Thyroid gland (tissue), 4 donors: ENCODE data around the gene DNAJC1. TPM values are rescaled to one million over a fixed set of nuclear protein-coding genes. Genes with fewer than 3 reads are reported as not detected.
"Not testable (repeated sequence)": the region's sequence is repeated elsewhere in the genome, so short reads cannot be mapped to it uniquely, and the experiment has no call there.

Experiments
- DNase-seq, 2 donors: peaks; one replicate each; pipeline ENCODE4 v3.0.0-alpha.2; 2019
- H3K27ac ChIP-seq, 3 donors: fragments of 200-600 bp; sonication (generic); 1 replicate in 2 of 3; 2 replicates in 1 of 3; pipeline ENCODE4 v1.5.1; 2016 to 2019; ENCODE audit warnings: mild to moderate bottlenecking in 1 of 3, moderate library complexity in 1 of 3
- H3K27me3 ChIP-seq: fragments of 200-600 bp; sonication (generic); one replicate; pipeline ENCODE4 v1.5.1; 2019
- H3K36me3 ChIP-seq, 2 donors: fragments of 200-600 bp; sonication (generic); one replicate each; pipeline ENCODE4 v1.5.1; 2016 to 2019
- H3K4me1 ChIP-seq, 2 donors: fragments of 200-600 bp; sonication (generic); one replicate each; pipeline ENCODE4 v1.5.1; 2017 to 2019
- H3K4me3 ChIP-seq, 3 donors: fragments of 200-600 bp; sonication (generic); replicated peaks in 1 of 3; 1 replicate in 2 of 3; 2 replicates in 1 of 3; pipeline ENCODE4 v1.5.1; 2016; ENCODE audit warnings: mild to moderate bottlenecking in 1 of 3
- H3K9me3 ChIP-seq: fragments of 200-600 bp; sonication (generic); one replicate; pipeline ENCODE4 v1.5.1; 2017
- POLR2A ChIP-seq, 2 donors: fragments of 450-650 bp; IDR thresholded peaks; one replicate each; pipeline ENCODE4 v1.6.1; 2017; ENCODE audit warnings: antibody characterized with exemption in 2 of 2, mild to moderate bottlenecking in 2 of 2, moderate library complexity in 1 of 2
- WGBS, 2 donors: methylation state at CpG; one replicate each; pipeline ENCODE4 v1.1.5; 2017; 5-methylcytosine and 5-hydroxymethylcytosine counted together
- intact Hi-C: fragments of 100-400 bp; cut with DNase I; formaldehyde crosslinking; loops from one replicate; pipeline ENCODE4 v1.15.1; 2023
- total RNA-seq, 4 donors: library from RNA; depleted of rRNA; stranded (reverse); fragments of >200 nt; gene quantifications; one replicate each; pipeline ENCODE4 v1.2.3, GENCODE V29; 2016
- TF ChIP-seq, protein P1 (sequence below), 6 experiments: fragments of 200-600 bp in 3 of 6; fragments of 450-650 bp in 3 of 6; sonication (generic) in 3 of 6; IDR thresholded peaks; one replicate each; pipeline ENCODE4 v1.5.1; 2016 to 2019; ENCODE audit warnings: antibody characterized with exemption in 6 of 6, mild to moderate bottlenecking in 2 of 6, inconsistent platforms in 1 of 6, moderate library complexity in 1 of 6

Gene DNAJC1
- total RNA-seq, 4 donors from 2014 or later = 73.4 to 157 (median 95.6) TPM

GRCh38 chr10:21824409-21824808, 179.1 kb downstream of the DNAJC1 start:
- WGBS, 2 donors = 94% methylated on average over 4 of the region's 4 CpGs
- intact Hi-C loops = no loop called here
- H3K27ac ChIP-seq = no peak overlapping the region
- H3K4me1 ChIP-seq = no peaks in the 10 kb centered on the region
- H3K9me3 ChIP-seq = no peaks in the 10 kb centered on the region
- TF ChIP-seq, protein P1, sequence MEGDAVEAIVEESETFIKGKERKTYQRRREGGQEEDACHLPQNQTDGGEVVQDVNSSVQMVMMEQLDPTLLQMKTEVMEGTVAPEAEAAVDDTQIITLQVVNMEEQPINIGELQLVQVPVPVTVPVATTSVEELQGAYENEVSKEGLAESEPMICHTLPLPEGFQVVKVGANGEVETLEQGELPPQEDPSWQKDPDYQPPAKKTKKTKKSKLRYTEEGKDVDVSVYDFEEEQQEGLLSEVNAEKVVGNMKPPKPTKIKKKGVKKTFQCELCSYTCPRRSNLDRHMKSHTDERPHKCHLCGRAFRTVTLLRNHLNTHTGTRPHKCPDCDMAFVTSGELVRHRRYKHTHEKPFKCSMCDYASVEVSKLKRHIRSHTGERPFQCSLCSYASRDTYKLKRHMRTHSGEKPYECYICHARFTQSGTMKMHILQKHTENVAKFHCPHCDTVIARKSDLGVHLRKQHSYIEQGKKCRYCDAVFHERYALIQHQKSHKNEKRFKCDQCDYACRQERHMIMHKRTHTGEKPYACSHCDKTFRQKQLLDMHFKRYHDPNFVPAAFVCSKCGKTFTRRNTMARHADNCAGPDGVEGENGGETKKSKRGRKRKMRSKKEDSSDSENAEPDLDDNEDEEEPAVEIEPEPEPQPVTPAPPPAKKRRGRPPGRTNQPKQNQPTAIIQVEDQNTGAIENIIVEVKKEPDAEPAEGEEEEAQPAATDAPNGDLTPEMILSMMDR (IDR thresholded peaks at IDR 0.05) = no peak
- TF ChIP-seq POLR2A (IDR thresholded peaks at IDR 0.05) = no peak
- H3K4me3 ChIP-seq = no peak overlapping the region
- DNase-seq = no peak
- no peaks in the 10 kb centered on the region for H3K36me3 ChIP-seq
- no peaks in the 10 kb centered on the region for H3K27me3 ChIP-seq

- TF ChIP-seq, protein P1 (IDR thresholded peaks at IDR 0.05) = no peak
- no peak for TF ChIP-seq POLR2A (IDR thresholded peaks at IDR 0.05)
- Histone ChIP-seq H3K27me3 (no peaks in the 10 kb centered on the region), H3K36me3 (no peaks in the 10 kb centered on the region), H3K9me3 (no peaks in the 10 kb centered on the region), H3K4me3 (no peak overlapping the region), H3K4me1 (no peaks in the 10 kb centered on the region), H3K27ac (no peak overlapping the region)
- WGBS, 2 donors = 83 to 91% methylated on average over 2 of the region's 2 CpGs
- intact Hi-C loops = no loop called here
- DNase-seq = no peak
These were observed 179.9 kb downstream of the DNAJC1 start for GRCh38 chr10:21823617-21824016.

GRCh38 chr10:21822273-21822672, 181.3 kb downstream of the DNAJC1 start:
- 96 to 97% methylated on average over 6 of the region's 6 CpGs for WGBS, 2 donors
- intact Hi-C loops, H3K4me3 ChIP-seq, H3K27me3 ChIP-seq, H3K4me1 ChIP-seq, H3K9me3 ChIP-seq, H3K36me3 ChIP-seq, DNase-seq, H3K27ac ChIP-seq: not testable (repeated sequence)

- intact Hi-C loops = no loop called here
- H3K27ac ChIP-seq = no peak overlapping the region
These were observed 182.6 kb downstream of the DNAJC1 start for GRCh38 chr10:21820952-21821351.

DNA sequence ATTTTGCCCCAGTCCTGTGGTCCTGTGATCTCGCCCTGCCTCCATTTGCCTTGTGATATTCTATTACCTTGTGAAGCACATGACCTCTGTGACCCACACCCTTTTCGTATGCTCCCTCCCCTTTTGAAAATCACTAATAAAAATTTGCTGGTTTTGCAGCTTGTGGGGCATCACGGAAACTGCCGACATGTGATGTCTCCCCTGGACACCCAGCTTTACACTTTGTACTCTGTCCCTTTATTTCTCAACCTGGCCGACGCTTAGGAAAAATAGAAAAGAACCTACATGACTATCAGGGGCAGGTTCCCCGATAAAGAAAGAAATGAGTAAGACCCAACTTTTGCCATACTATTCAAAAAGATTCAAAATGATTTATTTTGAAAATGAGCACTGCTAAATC, 185.1 kb downstream of the DNAJC1 start:
- intact Hi-C loops, H3K27ac ChIP-seq, H3K9me3 ChIP-seq, H3K36me3 ChIP-seq, H3K4me1 ChIP-seq, H3K4me3 ChIP-seq, DNase-seq, H3K27me3 ChIP-seq: not testable (repeated sequence)
- WGBS, 2 donors = 97% methylated on average over 7 of the region's 7 CpGs

More at GRCh38 chr10:21820952-21821351, 182.6 kb downstream of the DNAJC1 start:
- no peaks in the 10 kb centered on the region for H3K9me3 ChIP-seq
- H3K4me1 ChIP-seq = no peaks in the 10 kb centered on the region
- DNase-seq = no peak
- H3K36me3 ChIP-seq = no peaks in the 10 kb centered on the region
- H3K27me3 ChIP-seq = no peaks in the 10 kb centered on the region
- no peak overlapping the region for H3K4me3 ChIP-seq
- 75 to 81% methylated on average over 1 of the region's 1 CpG for WGBS, 2 donors
- TF ChIP-seq, protein P1 (IDR thresholded peaks at IDR 0.05) = no peak
- TF ChIP-seq POLR2A (IDR thresholded peaks at IDR 0.05) = no peak

GRCh38 chr10:21814866-21815265, 188.7 kb downstream of the DNAJC1 start:
- H3K9me3 ChIP-seq = no peaks in the 10 kb centered on the region
- no peaks in the 10 kb centered on the region for H3K27me3 ChIP-seq
- TF ChIP-seq POLR2A (IDR thresholded peaks at IDR 0.05) = no peak
- TF ChIP-seq, protein P1 (IDR thresholded peaks at IDR 0.05) = no peak
- H3K4me1 ChIP-seq = no peaks in the 10 kb centered on the region
- no peak overlapping the region for H3K27ac ChIP-seq
- no peak for DNase-seq
- no peaks in the 10 kb centered on the region for H3K36me3 ChIP-seq
- no peak overlapping the region for H3K4me3 ChIP-seq
- WGBS, 2 donors = 72 to 85% methylated on average over 2 of the region's 2 CpGs
- intact Hi-C loops = no loop called here
